Activated naive CD8-positive, alpha-beta T cell treated with anti-CD3 and anti-CD28 coated beads for 36 hours (primary cell): ENCODE measurements around the gene MICOS13. TPM values are rescaled to one million over a fixed set of nuclear protein-coding genes. Genes with fewer than 3 reads are reported as not detected.
"Not testable (repeated sequence)": the region's sequence is repeated elsewhere in the genome, so short reads cannot be mapped to it uniquely, and the experiment has no call there.

ENCODE experiments used
- DNase-seq: peaks from one replicate; pipeline ENCODE4 v3.0.0; 2021
- H3K27ac Mint-ChIP-seq: one replicate; pipeline ENCODE4 v1.8.0; 2022; ENCODE audit warnings: mild to moderate bottlenecking, moderate library complexity, mixed read lengths
- H3K27me3 Mint-ChIP-seq: one replicate; pipeline ENCODE4 v1.8.0; 2022; ENCODE audit warnings: mild to moderate bottlenecking, mixed read lengths
- H3K36me3 Mint-ChIP-seq: one replicate; pipeline ENCODE4 v1.8.0; 2021; ENCODE audit warnings: mild to moderate bottlenecking, mixed read lengths
- H3K4me1 Mint-ChIP-seq: one replicate; pipeline ENCODE4 v1.8.0; 2021; ENCODE audit warnings: mixed read lengths
- H3K4me3 Mint-ChIP-seq: one replicate; pipeline ENCODE4 v1.8.0; 2022; ENCODE audit warnings: mild to moderate bottlenecking, moderate library complexity, mixed read lengths
- H3K9me3 Mint-ChIP-seq: one replicate; pipeline ENCODE4 v1.8.0; 2022; ENCODE audit warnings: mixed read lengths
- total RNA-seq, 2 experiments: library from RNA; stranded (reverse); gene quantifications; one replicate each; pipeline ENCODE4 v1.2.3, GENCODE V29; 2021

The MICOS13 gene
- total RNA-seq, 2 experiments from 2014 or later: 44.6 to 53.5 TPM

DNA sequence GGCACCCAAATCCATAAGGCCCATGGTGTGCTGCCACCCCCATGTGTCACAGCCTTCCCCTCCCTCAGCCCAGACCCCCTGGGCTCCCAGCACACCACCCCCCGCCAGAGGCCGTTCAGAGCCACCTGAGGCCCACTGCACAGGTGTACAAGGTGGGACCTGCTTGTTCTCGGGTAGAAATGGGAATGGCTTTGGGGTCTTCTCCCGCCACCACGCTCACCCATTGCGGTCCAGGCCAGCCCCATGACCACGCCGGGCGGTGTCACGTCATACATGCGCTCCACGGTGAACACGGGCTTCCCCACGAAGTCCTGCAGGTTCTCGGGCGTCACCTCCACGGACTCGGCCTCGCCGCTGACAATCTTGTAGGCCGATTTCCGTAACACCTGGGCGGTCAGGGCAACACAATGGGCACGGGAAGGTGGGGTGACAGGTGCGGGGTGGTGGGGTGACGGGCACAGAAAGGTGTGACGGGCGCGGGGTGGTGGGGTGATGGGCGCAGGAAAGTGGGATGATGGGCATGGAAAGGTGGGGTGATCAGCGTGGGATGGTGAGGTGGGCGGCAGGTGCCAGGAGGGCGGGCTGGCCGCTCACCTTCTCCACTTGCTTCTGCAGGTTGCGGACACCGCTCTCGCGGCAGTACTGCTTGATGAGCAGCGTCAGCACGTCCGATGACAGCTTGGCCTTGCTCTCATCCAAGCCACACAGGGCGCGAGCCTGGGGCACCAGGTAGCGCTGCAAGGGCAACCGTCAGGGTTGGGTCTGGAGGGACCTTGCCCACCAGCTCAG, 14.0 kb upstream of the MICOS13 start:
- H3K27ac Mint-ChIP-seq: peak overlapping the region; percentile 73
- no peak for DNase-seq
- H3K9me3 Mint-ChIP-seq: no peaks in the 10 kb centered on the region
- H3K36me3 Mint-ChIP-seq: peaks cover 59% of the 10 kb centered on the region
- H3K4me1 Mint-ChIP-seq: peaks cover 21% of the 10 kb centered on the region
- peak overlapping the region; percentile 99 for H3K4me3 Mint-ChIP-seq
- H3K27me3 Mint-ChIP-seq: peaks cover 15% of the 10 kb centered on the region

DNA sequence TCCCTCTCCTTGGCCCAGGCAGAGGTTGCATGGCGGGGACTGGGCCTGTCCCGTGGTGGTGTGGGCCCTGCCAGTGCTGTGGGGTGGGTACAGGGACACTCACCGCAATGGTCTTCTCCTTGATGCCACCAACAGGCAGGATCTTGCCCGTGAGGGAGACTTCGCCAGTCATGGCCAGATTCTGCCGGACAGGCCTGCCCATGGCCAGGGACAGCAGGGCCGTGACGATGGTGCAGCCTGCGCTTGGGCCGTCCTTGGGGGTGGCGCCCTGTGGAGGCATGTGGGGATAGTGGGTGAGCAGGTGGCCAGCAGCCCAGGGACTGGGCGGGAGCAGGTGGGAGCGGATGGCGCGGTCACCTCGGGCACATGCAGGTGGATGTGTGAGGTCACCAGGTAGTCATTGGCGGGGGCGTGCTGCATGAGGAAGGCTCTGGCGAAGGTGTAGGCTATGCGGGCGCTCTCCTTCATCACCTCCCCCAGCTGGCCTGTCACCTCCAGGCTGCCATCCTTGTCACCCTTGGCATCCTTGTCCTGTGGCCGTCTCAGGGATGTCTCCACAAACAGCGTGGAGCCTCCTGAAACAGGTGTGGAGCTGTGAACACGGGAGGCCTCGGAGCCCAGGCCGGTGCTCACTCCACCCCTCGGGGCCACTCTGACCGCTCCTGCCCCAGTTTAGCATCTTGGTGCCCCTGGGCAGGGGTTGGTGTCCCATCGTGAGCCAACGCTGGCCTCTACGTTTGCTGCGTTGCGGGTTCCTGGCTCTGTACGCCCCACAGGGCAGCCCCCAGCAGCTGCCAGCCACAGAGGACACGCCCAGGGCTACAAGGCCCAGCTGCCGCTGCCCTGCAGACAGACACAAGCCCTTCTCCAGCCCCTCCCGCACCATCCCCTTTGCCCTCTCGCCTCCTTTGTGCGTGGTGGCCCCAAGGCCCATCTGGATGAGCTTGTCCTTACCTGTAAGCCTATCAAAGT, 13.2 kb upstream of the MICOS13 start:
- H3K27me3 Mint-ChIP-seq: peaks cover 15% of the 10 kb centered on the region
- H3K27ac Mint-ChIP-seq: peak overlapping the region; percentile 99
- peak; percentile 43 for DNase-seq

DNA sequence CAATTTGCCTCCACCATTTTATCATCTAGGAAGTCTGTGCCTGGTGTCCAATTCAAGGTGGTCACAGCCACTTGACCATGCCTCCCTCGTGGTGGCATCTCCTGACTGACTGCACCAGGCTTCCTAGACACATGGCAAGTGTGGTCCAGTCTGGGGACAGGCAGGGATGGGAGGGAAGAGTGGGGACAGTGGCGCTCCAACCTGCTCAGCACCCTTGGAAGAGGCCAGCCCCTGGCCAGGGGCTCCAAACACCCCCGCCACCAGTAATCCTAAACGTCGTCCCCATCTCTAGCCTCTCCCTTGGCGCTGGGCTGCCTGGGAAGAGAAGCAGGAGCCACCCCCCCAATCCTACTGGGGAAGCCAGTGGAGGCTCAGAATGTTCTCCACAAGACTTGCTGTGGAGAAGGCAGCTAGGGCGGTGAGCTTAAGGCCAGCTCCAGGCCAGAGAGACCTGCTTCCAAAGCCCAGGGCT, 12.4 kb upstream of the MICOS13 start:
- no peaks in the 10 kb centered on the region for H3K9me3 Mint-ChIP-seq
- H3K36me3 Mint-ChIP-seq: peaks cover 55% of the 10 kb centered on the region
- H3K4me1 Mint-ChIP-seq: peaks cover 21% of the 10 kb centered on the region
- H3K27me3 Mint-ChIP-seq: peaks cover 15% of the 10 kb centered on the region
- peak overlapping the region; percentile 99 for H3K4me3 Mint-ChIP-seq
- H3K27ac Mint-ChIP-seq: peak overlapping the region; percentile 99
- DNase-seq: no peak

More for the DNA sequence above, 13.2 kb upstream of the MICOS13 start:
- Mint-ChIP-seq H3K9me3 (no peaks in the 10 kb centered on the region), H3K4me3 (peak overlapping the region; percentile 99), H3K4me1 (peaks cover 21% of the 10 kb centered on the region), H3K36me3 (peaks cover 54% of the 10 kb centered on the region)

DNA sequence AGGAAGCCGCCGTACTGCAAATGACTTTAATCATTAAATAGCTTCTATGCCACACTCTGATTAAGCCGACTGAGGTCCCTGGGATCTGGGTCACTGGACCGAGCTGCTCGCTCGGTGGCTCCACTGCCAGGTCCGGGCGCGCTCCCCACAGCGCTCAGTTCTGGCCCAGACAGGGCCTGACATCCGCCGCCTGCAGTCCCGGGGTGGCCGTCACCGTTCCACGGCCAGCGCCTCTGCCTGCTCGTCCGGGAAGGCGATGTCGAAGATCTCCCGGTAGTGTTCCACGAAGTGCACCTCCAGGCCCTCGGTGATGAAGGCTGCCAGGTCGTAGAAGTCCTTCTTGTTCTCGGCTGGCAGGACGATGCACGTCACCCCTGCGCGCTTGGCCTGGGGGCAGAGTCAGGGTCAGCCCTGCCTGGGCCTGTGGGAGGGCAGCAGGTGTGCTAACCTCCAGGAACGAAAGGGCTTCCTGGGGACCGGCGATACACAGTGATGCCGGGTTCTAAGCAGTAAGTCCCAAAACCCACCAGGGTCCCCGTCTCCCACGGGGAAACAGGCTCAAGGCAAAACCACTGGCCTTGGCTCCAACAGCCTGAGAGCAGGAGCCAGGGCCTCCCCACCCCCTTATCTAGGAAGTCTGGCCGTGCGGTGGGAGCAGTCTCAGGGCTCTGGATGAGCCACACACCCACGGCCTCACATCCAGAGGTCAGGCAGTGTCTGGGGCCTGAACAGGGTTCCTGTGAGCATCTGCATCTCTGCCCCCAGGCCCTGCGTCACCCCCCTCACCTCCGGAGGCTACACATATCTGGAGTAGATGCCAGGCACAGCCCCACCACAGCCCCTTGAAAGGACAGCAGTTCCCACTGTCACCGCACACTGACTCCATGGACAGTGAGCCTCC, 11.8 kb upstream of the MICOS13 start:
- peak; percentile 34 for DNase-seq
- peaks cover 15% of the 10 kb centered on the region for H3K27me3 Mint-ChIP-seq
- peak overlapping the region; percentile 99 for H3K4me3 Mint-ChIP-seq
- H3K4me1 Mint-ChIP-seq: peaks cover 21% of the 10 kb centered on the region
- no peaks in the 10 kb centered on the region for H3K9me3 Mint-ChIP-seq
- peak overlapping the region; percentile 99 for H3K27ac Mint-ChIP-seq
- peaks cover 53% of the 10 kb centered on the region for H3K36me3 Mint-ChIP-seq

DNA sequence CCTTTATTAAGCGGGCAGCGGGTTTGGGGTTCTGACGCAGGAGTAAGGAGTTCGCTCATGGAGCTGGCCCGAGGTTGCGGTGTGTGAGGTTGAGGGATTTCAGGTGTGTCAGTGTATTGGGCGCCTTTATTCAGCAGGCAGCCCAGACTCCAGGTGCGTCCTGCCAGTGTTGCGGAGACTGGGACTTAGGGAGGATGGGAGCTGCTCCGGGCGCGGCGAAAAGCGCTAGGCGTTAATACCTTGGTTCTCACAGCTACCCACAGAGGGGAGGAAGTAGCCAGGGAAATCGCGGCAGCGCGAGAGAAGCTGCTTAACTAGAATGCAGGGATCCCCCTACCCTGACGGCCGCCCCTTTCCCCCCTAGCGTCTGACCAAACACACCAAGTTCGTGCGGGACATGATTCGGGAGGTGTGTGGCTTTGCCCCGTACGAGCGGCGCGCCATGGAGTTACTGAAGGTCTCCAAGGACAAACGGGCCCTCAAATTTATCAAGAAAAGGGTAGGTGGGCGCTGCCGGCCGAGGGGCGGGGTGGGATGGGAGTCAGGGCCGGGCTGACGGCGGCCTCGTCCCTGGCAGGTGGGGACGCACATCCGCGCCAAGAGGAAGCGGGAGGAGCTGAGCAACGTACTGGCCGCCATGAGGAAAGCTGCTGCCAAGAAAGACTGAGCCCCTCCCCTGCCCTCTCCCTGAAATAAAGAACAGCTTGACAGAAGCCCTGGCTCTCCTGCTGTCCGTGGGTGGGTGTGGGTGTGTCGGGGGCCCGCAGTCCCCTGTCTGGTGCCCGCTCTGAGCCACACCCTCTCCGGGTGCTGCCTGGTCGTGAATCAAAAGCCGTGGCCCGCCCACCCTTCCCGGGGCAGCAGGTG, 10.9 kb upstream of the MICOS13 start:
- H3K9me3 Mint-ChIP-seq: no peaks in the 10 kb centered on the region
- H3K4me1 Mint-ChIP-seq: peaks cover 21% of the 10 kb centered on the region
- H3K4me3 Mint-ChIP-seq: peak overlapping the region; percentile 99
- peak; percentile 76 for DNase-seq
- H3K36me3 Mint-ChIP-seq: peaks cover 47% of the 10 kb centered on the region
- peak overlapping the region; percentile 99 for H3K27ac Mint-ChIP-seq
- peaks cover 15% of the 10 kb centered on the region for H3K27me3 Mint-ChIP-seq

DNA sequence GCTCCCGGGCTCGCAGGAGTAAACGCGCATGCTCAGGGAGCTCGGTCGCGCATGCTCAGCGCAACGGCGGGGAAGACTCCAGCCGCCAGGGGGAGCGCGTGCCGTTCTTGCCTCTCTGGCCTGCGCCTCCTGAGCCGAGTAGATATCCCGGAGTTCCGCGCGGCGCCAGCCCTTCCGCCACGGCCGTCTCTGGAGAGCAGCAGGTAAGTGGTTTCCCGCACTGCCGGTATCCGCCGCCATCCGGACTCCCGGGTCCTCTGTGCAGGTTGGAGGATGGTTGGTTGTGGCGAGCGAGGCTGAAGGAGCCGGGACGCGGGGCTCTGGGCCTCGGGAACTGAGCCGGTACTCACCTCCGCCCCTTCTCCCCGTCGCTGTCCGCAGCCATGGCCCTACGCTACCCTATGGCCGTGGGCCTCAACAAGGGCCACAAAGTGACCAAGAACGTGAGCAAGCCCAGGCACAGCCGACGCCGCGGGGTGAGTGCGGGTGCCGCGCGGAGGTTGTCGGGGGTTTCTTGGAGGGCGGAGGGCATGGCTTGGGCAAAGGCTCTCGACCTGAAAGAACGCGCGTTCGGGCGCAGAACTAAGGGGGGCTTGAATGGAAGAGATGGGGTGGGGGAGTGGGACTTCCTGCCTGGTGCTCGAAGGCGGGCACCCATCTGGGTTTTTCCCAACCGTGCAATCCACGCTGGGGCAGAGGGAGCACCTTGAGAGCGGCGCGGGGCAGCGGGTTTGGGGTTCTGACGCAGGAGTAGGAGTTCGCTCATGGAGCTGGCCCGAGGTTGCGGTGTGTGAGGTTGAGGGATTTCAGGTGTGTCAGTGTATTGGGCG, 10.0 kb upstream of the MICOS13 start, which contains the start of gene RPL36:
Gene RPL36, plus strand, starts transcription at position 171 of the 830 bp plus-strand sequence. Its CDS starts 213 bp downstream, at position 384.
- peaks cover 47% of the 10 kb centered on the region for H3K36me3 Mint-ChIP-seq
- H3K27ac Mint-ChIP-seq: peak within 1 kb of the TSS; percentile 99
- H3K27me3 Mint-ChIP-seq: peaks cover 15% of the 10 kb centered on the region
- H3K4me1 Mint-ChIP-seq: peaks cover 22% of the 10 kb centered on the region
- DNase-seq: peak; percentile 98
- peak within 1 kb of the TSS; percentile 99 for H3K4me3 Mint-ChIP-seq
- no peaks in the 10 kb centered on the region for H3K9me3 Mint-ChIP-seq

DNA sequence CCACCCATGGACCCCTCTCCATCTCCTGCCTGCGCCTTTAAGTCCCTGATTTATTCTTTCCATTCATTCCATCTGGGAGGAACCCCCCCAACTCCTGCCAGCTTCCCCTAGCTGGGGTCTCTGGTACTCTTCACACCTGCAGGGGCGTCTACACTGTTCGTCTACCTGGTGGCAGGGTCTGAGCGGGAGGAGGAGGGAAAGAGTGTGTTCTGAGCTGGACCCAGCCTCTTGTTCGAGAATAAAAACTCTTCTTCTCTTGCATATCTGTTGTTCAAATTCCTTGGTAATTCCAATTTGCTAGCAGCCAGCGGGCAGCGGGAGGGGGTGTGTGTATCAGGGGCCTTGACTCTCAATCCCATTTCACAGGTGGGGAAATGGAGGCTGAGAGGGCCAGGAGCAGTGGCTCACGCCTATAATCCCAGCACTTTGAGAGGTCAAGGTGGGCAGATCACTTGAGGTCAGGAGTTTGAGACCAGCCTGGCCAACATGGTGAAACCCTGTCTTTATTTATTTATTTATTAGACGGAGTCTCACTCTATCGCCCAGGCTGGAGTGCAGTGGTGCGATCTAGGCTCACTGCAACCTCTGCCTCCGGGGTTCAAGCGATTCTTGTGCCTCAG, 8.1 kb upstream of the MICOS13 start:
- DNase-seq, H3K9me3 Mint-ChIP-seq, H3K27ac Mint-ChIP-seq: not testable (repeated sequence)
- Mint-ChIP-seq H3K36me3 (peaks cover 34% of the 10 kb centered on the region), H3K4me3 (peak overlapping the region; percentile 8), H3K4me1 (peaks cover 22% of the 10 kb centered on the region), H3K27me3 (peaks cover 15% of the 10 kb centered on the region)

DNA sequence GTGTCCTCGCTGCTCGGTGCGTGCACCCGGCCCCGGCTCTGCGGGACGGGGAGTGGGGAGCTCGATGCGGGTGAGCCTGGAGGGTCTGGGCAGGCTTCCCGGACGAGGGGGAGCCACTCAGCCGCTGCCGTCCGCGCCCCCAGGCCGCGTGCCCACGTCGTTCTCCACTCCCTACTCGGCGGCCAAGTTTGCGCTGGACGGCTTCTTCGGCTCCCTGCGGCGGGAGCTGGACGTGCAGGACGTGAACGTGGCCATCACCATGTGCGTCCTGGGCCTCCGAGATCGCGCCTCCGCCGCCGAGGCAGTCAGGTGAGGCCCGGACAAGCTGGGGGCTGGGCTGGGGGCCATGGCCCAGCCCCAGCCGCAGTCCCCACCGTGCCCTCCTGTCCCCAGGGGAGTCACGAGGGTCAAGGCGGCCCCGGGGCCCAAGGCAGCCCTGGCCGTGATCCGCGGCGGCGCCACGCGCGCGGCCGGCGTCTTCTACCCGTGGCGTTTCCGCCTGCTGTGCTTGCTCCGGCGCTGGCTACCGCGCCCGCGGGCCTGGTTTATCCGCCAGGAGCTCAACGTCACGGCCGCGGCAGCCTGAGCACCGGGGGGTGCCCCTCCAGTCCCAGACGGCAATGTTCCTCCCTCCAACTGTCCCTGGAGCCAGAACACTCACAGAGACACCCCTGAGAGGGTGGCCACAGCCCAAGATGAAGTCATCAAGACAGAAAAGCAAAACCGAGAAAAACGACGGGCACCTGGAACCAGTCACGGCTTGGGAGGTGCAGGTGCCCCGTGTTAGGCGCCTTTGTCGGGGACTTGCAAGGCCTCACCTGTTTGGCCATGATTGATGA, 7.3 kb upstream of the MICOS13 start:
- peaks cover 15% of the 10 kb centered on the region for H3K27me3 Mint-ChIP-seq

DNA sequence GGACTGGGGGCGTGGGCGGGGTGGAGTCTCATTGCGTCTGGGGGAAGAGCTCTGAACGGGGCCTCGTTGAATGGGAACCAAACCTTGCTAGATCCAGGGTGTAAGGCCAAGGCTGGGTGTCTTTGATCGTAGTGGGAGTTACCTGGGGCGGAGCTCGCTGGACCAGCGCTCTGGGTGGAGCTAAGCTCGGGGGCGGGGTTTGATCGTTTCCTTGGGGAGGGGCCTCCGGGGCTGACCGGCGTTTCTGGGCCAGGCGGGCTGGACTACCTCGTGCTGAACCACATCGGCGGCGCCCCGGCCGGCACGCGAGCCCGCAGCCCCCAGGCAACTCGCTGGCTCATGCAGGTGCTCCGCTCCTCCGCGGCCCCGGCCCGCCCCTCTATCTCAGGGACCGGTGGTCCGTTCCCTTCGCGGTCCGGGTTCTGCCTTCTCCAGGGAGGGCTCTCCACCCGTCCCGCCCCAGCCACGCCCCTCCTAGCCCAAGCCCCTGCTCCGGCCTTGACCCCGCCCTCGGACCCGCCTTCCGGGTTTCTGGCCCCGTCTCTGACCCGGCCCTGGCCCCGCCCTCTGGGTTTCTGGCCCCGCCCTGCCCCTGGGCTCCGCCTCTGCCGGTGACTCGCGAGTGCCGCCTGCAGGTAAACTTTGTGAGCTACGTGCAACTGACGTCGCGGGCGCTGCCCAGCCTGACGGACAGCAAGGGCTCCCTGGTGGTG, 6.5 kb upstream of the MICOS13 start:
- peaks cover 16% of the 10 kb centered on the region for H3K4me1 Mint-ChIP-seq
- peaks cover 18% of the 10 kb centered on the region for H3K36me3 Mint-ChIP-seq
- H3K9me3 Mint-ChIP-seq: no peaks in the 10 kb centered on the region
- H3K27ac Mint-ChIP-seq: peak overlapping the region; percentile 86
- peak overlapping the region; percentile 81 for H3K4me3 Mint-ChIP-seq
- H3K27me3 Mint-ChIP-seq: peaks cover 8% of the 10 kb centered on the region
- DNase-seq: peak; percentile 99

More for the DNA sequence above, 7.3 kb upstream of the MICOS13 start:
- Mint-ChIP-seq H3K36me3 (peaks cover 26% of the 10 kb centered on the region), H3K4me3 (peak overlapping the region; percentile 25), H3K27ac (no peak overlapping the region), H3K9me3 (no peaks in the 10 kb centered on the region), H3K4me1 (peaks cover 19% of the 10 kb centered on the region)
- DNase-seq: no peak

DNA sequence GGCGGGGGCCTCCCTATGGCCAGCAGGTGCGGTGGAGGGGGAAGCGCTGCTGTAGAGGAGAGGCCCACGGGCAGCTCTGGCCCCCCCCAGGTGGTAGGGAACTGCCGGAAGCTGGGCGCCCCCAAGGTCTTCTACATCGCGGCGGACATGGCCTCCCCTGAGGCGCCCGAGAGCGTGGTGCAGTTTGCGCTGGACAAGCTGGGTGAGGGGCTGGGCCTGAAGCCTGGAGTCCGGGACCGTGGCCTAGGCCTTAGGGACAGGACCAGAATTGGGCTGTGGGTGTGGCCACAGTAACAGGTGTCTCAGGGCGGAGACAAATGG, 6.0 kb upstream of the MICOS13 start:
- DNase-seq: no peak
- Mint-ChIP-seq H3K27ac (peak overlapping the region; percentile 86), H3K4me1 (peaks cover 20% of the 10 kb centered on the region), H3K4me3 (peak overlapping the region; percentile 81), H3K36me3 (peaks cover 14% of the 10 kb centered on the region), H3K9me3 (no peaks in the 10 kb centered on the region), H3K27me3 (peaks cover 8% of the 10 kb centered on the region)

DNA sequence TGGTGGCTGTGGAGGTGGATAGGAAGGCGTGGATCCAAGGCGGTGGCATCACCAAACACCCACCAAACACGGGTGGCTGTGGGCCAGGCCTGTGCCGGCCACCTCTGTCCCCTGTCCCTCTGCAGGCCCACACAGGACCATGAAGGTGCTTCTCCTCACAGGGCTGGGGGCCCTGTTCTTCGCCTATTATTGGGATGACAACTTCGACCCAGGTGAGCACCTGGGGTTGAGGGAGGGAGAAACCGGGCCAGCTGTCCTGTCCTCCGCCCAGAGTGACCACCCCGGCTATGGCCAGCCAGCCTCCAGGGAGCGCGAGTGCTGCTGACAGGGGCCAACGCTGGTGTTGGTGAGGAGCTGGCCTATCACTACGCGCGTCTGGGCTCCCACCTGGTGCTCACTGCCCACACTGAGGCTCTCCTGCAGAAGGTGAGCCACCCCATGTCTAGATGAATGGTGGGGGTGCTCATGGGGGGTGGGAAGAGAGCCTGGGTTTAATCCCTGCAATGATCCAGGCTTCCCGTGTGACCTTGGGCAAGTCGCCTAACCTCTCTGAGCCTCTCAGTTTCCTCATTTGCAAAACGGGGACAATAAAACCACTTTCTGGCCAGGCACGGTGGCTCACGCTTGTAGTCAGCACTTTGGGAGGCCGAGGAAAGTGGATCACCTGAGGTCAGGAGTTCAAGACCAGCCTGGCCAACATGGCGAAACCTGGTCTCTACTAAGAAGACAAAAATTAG, 4.5 kb upstream of the MICOS13 start:
- no peaks in the 10 kb centered on the region for H3K27me3 Mint-ChIP-seq
- DNase-seq: no peak
- no peaks in the 10 kb centered on the region for H3K9me3 Mint-ChIP-seq
- peaks cover 13% of the 10 kb centered on the region for H3K4me1 Mint-ChIP-seq
- H3K4me3 Mint-ChIP-seq: no peak overlapping the region
- H3K36me3 Mint-ChIP-seq: peaks cover 2% of the 10 kb centered on the region
- H3K27ac Mint-ChIP-seq: no peak overlapping the region
